GM19397 (cell line): ENCODE data around the gene SRMS.

Experiments used
- ATAC-seq: cut with Tn5 transposase; IDR thresholded peaks from one replicate; pipeline ENCODE4 v1.9.1; 2021; ENCODE audit warnings: mild to moderate bottlenecking, moderate library complexity; ENCODE audit not compliant: unreplicated experiment

The SRMS gene

GRCh38 chr20:63492518-63492917 lies 55.0 kb downstream of the SRMS start:
- no peak for ATAC-seq

- ATAC-seq = no peak
Measured at GRCh38 chr20:63491635-63492230, 55.8 kb downstream of the SRMS start.

- ATAC-seq = no peak
Measured at GRCh38 chr20:63491078-63491477, 56.5 kb downstream of the SRMS start.
